Naive B cell (primary cell): ENCODE measurements around the gene ALKBH8. TPM values are rescaled to one million over a fixed set of nuclear protein-coding genes. Genes with fewer than 3 reads are reported as not detected.
A peak's percentile ranks its signal among the peaks of the same experiment; 100 is the strongest.

Experiments
- ATAC-seq, 2 donors: fragments of 150-1000 bp; cut with Tn5 transposase; 2 replicates each; pipeline ENCODE4 v1.10.0; 2021; ENCODE audit warnings: low read depth in 2 of 2, mild to moderate bottlenecking in 2 of 2, moderate library complexity in 2 of 2
- DNase-seq: peaks from one replicate; pipeline ENCODE4 v3.0.0; 2022
- H3K27ac Mint-ChIP-seq, 6 donors: one replicate each; pipeline ENCODE4 v1.8.0; 2020 to 2022; ENCODE audit warnings: mild to moderate bottlenecking in 6 of 6, mixed read lengths in 6 of 6, moderate library complexity in 5 of 6, inconsistent platforms in 2 of 6
- H3K27me3 Mint-ChIP-seq, 3 donors: one replicate each; pipeline ENCODE4 v1.8.0; 2021 to 2022; ENCODE audit warnings: mixed read lengths in 3 of 3, mild to moderate bottlenecking in 1 of 3
- H3K36me3 Mint-ChIP-seq, 2 donors: one replicate each; pipeline ENCODE4 v1.8.0; 2020 to 2022; ENCODE audit warnings: mixed read lengths in 2 of 2, inconsistent platforms in 1 of 2, mild to moderate bottlenecking in 1 of 2
- H3K4me1 Mint-ChIP-seq, 3 donors: one replicate each; pipeline ENCODE4 v1.8.0; 2020 to 2022; ENCODE audit warnings: mixed read lengths in 3 of 3, inconsistent platforms in 1 of 3, mild to moderate bottlenecking in 1 of 3, moderate library complexity in 1 of 3
- H3K4me3 Mint-ChIP-seq, 8 donors: one replicate each; pipeline ENCODE4 v1.8.0; 2020 to 2022; ENCODE audit warnings: mild to moderate bottlenecking in 8 of 8, mixed read lengths in 8 of 8, moderate library complexity in 8 of 8, inconsistent platforms in 2 of 8
- H3K9me3 Mint-ChIP-seq, 7 donors: one replicate each; pipeline ENCODE4 v1.8.0; 2020 to 2022; ENCODE audit warnings: mixed read lengths in 7 of 7, mild to moderate bottlenecking in 5 of 7, inconsistent platforms in 2 of 7, moderate library complexity in 1 of 7
- polyA plus RNA-seq, 6 donors: library from polyadenylated mRNA; unstranded; fragments of 300-500 nt; fragmentation: Illumina TruSeq; gene quantifications; one replicate each; pipeline ENCODE4 v1.2.3, GENCODE V29; 2021; ENCODE audit warnings: low read depth in 6 of 6

ALKBH8 gene, protein sequence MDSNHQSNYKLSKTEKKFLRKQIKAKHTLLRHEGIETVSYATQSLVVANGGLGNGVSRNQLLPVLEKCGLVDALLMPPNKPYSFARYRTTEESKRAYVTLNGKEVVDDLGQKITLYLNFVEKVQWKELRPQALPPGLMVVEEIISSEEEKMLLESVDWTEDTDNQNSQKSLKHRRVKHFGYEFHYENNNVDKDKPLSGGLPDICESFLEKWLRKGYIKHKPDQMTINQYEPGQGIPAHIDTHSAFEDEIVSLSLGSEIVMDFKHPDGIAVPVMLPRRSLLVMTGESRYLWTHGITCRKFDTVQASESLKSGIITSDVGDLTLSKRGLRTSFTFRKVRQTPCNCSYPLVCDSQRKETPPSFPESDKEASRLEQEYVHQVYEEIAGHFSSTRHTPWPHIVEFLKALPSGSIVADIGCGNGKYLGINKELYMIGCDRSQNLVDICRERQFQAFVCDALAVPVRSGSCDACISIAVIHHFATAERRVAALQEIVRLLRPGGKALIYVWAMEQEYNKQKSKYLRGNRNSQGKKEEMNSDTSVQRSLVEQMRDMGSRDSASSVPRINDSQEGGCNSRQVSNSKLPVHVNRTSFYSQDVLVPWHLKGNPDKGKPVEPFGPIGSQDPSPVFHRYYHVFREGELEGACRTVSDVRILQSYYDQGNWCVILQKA
- 10 to 100 TPM in 2 of 6 donors, 1 to 10 TPM in 4; 3.8 to 13.0 (median 8.7) TPM for polyA plus RNA-seq

DNA sequence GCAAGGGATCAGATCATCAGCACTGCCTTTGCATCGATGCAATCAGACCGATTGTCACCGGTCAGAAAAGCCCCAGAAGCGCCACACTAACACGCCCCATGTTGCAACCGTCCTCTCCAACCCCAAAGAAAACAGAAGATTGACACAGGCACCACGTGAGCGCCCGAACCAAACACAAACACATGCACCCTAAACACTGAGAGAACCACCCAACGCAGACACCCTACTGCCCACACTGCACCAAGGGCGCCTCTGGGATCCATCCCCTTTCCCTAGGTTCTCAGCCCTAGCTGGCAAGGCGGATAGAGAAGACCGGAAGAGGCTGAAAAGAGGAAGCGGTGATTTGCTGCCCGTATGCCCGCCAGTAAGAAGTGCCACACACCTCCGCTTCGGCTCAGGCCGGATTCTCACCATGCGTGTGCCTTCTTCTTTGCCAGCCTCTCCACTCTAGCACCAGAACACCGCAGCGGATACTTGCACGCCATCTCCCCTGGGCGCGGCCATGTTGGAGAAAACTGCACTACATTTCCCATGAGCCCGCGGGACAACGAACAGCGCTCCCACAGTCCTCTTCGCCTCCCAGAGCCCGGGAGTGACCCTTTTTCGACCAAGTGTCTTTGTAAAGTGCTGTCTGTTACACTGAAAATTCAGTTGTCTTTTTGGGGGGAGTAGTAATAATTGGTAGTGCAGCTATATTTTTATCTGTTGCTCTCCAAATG, at the start of gene ALKBH8:
Gene ALKBH8, minus strand, starts transcription at position 517 of the 719 bp plus-strand sequence. CDS start 4,842 bp downstream, outside the sequence.
- DNase-seq (peak; percentile 76), ATAC-seq (peak; percentile 81 to 85)
- peak within 1 kb of the TSS; percentile 84 to 97 (median 94) for H3K27ac Mint-ChIP-seq
- H3K4me1 Mint-ChIP-seq, result peaks cover 39 to 57% (median 43%) of the 10 kb centered on the region in 3 donors
- H3K27me3 Mint-ChIP-seq, result no peaks in the 10 kb centered on the region
- peak within 1 kb of the TSS; percentile 91 to 96 (median 93) for H3K4me3 Mint-ChIP-seq
- no peaks in the 10 kb centered on the region for H3K36me3 Mint-ChIP-seq
- no peaks in the 10 kb centered on the region for H3K9me3 Mint-ChIP-seq

DNA sequence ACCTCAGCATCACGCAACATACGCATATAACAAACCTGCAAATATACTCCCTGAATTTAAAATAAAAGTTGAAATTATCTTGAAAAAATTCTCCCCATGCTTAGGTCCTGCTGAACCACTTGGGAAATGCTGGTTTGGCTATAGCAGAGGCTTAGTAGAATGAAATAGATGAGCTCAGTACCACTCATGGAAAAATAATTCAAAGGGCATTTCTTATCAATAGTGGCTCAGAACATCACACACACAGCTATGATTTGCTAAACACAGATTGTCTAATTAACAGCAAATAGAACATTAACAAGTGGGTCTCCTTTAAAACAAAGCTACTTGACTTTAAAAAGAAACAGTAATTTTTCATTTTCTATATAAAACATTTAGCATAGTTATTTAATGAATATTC, 46.9 kb upstream of the ALKBH8 start:
- Mint-ChIP-seq H3K27me3 (peaks cover 14 to 35% (median 20%) of the 10 kb centered on the region in 3 donors), H3K9me3 (no peaks in the 10 kb centered on the region), H3K36me3 (no peaks in the 10 kb centered on the region), H3K4me1 (no peaks in the 10 kb centered on the region), H3K27ac (no peak overlapping the region), H3K4me3 (no peak overlapping the region)
- no peak for ATAC-seq
- DNase-seq, result no peak

DNA sequence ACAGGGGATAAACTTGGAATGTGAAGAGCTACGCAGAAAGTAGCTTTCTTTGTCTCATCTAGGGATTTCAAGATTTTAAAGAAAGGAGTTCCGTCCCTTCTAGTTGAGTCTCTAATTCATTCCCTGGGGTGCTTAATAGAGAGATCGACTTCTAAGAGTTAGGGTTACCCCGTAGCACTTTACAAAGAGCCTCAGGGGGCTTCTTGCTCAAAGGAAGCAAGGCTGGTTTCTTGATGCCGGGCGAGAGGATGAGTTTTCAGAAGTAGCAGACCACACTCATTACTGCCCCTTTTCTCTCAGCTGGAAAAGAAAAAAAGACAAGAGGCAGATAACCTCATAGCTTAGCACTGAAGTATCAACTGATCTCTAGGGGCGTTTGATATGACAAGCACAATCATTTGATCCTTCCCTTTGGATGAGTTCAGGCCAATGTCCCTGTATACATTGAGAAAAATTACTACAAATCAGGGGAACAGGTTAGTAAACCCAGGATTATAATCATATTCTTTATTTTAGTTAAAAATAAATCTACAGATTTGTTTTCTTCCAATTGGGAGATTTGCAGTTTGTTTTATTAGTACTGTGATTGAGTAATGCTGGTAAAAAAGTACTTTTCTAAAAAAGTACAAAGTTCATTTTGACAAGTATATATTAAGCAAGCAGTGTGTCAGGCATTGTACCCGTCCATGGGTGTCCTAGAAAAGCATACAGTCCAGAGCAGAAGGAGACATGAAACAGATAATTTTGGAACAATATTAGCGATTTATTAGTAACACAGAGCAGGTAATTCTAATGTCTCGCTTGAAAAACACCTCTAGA, 44.1 kb upstream of the ALKBH8 start:
- H3K36me3 Mint-ChIP-seq, result no peaks in the 10 kb centered on the region
- no peaks in the 10 kb centered on the region for H3K9me3 Mint-ChIP-seq
- no peaks in the 10 kb centered on the region for H3K4me1 Mint-ChIP-seq
- ATAC-seq (no peak), DNase-seq (no peak)
- no peak overlapping the region for H3K4me3 Mint-ChIP-seq
- no peak overlapping the region for H3K27ac Mint-ChIP-seq
- peaks cover 17 to 39% (median 22%) of the 10 kb centered on the region in 3 donors for H3K27me3 Mint-ChIP-seq

DNA sequence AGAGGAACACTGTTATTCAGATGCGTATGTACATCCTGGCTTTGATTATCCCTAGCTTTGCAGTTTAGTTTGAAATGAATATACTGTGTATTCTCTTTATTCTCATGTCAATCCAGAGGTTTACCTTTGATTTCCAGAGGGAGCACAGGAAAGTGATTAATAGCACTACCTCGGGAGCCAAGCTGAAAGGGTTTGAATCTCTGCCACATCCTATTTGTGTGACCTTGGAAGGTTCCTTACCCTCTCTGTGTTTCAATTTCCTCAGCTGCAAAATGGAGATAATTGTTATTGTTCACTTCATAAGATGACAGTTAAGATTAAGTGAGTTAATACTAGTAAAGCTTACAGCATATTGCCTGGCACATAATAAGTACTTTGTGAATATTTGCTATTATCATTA, 43.3 kb upstream of the ALKBH8 start:
- Mint-ChIP-seq H3K27me3 (peaks cover 22 to 44% (median 23%) of the 10 kb centered on the region in 3 donors), H3K36me3 (no peaks in the 10 kb centered on the region), H3K9me3 (no peaks in the 10 kb centered on the region), H3K4me1 (no peaks in the 10 kb centered on the region), H3K27ac (no peak overlapping the region), H3K4me3 (no peak overlapping the region)
- no peak for ATAC-seq
- no peak for DNase-seq

DNA sequence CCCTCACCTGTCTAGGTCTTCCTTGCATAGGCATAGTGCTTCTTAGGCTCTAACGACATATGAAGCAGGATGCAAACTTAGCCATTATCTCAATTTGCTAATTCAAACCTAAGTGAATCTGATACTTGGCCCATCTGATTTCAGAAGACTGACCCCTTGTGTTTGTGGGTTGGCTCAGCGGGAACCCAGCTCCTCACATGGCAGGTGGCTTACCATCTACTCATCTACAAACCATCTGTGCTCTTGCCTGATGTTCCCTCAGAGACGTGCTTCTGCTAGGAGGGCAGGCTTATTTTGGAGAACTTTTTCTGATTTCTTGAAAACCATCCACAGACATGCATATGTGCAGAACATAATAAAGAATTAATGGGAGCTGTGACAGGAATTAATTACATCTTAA, 40.6 kb upstream of the ALKBH8 start:
- no peaks in the 10 kb centered on the region for H3K36me3 Mint-ChIP-seq
- H3K9me3 Mint-ChIP-seq, result no peaks in the 10 kb centered on the region
- no peak for ATAC-seq
- no peak for DNase-seq
- no peak overlapping the region for H3K4me3 Mint-ChIP-seq
- H3K4me1 Mint-ChIP-seq, result no peaks in the 10 kb centered on the region
- H3K27ac Mint-ChIP-seq, result no peak overlapping the region
- peaks cover 33 to 64% (median 42%) of the 10 kb centered on the region in 3 donors for H3K27me3 Mint-ChIP-seq

DNA sequence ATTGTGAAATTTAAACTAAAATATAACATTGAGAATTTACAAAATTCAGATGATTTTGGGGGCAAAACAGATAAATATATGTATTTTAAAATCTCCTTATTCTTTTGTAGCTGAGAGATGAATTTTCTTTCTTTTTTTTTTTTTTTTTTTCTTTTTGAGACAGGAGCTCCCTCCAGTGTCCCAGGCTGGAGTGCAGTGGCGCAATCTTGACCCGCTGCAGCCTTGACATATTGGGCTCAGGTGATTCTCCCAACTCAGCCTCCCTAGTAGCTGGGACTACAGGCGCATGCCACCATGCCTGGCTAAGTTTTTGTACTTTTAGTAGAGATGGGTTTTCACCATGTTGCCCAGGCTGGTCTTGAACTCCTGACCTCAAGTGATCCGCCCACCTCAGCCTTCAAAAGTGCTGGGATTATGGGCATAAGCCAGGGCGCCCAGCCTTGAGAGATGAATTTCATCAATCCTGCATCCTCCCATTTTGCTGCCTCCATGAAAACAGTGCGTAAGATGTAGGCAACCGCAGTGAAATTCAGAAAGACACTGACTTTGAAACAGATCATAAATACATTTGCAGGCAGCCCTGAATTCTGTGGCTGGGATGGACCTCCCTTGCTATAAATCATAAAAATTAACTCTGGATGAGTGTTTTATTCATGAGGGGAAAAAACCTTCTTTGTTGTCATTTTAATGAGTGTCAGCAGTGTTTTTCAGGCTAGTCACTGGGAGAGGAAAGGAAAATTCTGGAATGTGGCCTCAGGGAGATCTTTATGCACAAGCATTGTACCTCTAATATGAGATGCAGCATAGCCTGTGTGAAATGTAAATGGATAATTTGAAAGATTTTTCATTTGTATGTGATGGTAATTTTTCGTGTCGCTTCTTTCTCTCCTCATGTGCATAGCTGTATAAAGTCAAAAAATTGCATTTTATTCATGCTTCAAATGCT, 39.8 kb upstream of the ALKBH8 start:
- peaks cover 34 to 59% (median 42%) of the 10 kb centered on the region in 3 donors for H3K27me3 Mint-ChIP-seq

DNA sequence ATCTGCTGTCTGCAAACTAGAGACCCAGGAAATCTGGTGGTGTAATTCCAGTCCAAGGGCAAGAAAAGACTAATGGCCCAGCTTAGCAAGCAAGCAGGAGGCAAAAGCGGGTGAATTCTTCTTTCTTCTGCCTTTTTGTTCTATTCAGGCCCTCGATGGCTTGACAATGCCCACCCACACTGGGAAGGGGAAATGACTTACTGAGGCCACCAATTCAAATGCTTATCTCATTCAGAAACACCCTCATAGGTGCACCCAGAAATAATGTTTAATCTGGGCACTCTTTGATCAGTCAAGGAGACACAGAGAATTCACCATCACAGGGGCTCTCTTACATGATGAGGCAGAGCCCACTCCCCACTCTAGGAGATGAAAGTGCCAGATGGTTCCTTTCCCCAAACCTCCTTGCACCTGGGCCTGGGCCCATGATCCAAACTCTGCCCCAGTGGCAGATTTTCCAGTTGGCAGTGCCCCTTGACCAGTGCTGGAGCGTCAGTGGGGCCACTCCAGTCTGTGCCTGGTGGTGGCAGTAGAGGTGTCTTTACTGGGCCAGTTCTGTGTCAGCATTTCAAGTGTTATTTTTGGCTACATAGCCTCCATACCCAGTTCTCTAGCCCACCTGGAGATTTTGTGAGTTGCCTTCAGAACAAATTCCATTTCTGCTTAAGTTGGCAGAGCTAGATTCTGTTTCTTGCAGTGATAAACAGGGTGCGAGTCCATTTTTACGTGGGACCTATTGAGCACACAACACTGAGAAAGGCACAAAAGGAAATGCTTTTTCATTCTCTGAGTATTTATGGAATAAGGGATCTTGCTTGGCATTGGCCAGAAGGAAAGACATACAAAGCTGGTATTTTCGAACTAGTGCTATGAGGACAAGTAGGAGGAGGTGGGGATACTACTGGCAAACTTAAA, 32.9 kb upstream of the ALKBH8 start:
- no peak for DNase-seq
- H3K9me3 Mint-ChIP-seq, result no peaks in the 10 kb centered on the region
- no peak overlapping the region for H3K27ac Mint-ChIP-seq
- ATAC-seq, result peak in 1 of 2 donors; percentile 40
- H3K36me3 Mint-ChIP-seq, result no peaks in the 10 kb centered on the region
- no peak overlapping the region for H3K4me3 Mint-ChIP-seq
- peaks cover 0 to 5% (median 0%) of the 10 kb centered on the region in 3 donors for H3K4me1 Mint-ChIP-seq
- H3K27me3 Mint-ChIP-seq, result peaks cover 48 to 58% (median 54%) of the 10 kb centered on the region in 3 donors

More for the DNA sequence above, 39.8 kb upstream of the ALKBH8 start:
- Mint-ChIP-seq H3K4me3 (no peak overlapping the region), H3K36me3 (no peaks in the 10 kb centered on the region), H3K4me1 (no peaks in the 10 kb centered on the region), H3K9me3 (no peaks in the 10 kb centered on the region), H3K27ac (no peak overlapping the region)
- ATAC-seq, result no peak
- no peak for DNase-seq

DNA sequence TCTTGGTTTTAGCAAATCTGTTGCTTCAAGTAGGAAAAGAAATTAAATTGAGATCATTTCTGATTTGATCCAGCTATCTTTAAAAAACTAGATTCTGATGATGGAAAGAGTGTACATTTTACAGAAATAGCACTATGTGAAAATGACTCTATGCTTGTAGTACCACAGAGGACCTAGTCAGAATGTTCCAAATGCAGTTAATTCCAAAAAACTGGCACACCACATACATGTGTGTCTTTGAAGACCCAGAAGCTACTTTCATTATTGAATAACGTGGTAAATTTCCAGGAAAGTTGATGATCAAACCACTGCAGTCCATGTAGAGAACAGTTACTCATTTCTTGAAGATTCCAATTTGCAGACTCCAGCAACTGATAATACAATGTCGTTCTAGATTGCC, 29.2 kb upstream of the ALKBH8 start:
- no peak for DNase-seq
- Mint-ChIP-seq H3K36me3 (no peaks in the 10 kb centered on the region), H3K27me3 (peaks cover 61 to 73% (median 68%) of the 10 kb centered on the region in 3 donors), H3K27ac (no peak overlapping the region), H3K9me3 (no peaks in the 10 kb centered on the region), H3K4me3 (no peak overlapping the region), H3K4me1 (peaks cover 19 to 32% (median 27%) of the 10 kb centered on the region in 3 donors)
- ATAC-seq, result no peak

DNA sequence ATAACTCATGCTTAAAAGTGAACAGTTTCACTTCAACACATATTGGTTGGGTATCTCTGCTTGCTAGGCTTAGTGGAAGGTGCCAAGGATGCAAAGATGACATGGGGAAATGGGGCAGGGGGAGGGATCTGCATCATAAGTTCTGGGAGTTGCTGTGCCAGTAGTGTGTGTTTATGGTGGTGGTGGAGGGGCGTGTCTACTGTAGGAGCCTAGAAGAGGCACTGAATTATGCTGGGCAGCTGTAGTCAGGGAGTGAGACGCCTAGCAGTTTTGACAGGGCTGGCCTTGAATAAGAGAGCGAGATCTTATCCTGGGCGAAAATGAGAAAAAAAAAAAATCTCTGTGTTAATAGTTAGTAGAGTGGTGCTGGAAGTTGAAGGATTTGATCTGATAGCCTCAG, 28.4 kb upstream of the ALKBH8 start:
- H3K9me3 Mint-ChIP-seq, result peaks cover 0 to 3% (median 0%) of the 10 kb centered on the region in 7 donors
- ATAC-seq, result no peak

DNA sequence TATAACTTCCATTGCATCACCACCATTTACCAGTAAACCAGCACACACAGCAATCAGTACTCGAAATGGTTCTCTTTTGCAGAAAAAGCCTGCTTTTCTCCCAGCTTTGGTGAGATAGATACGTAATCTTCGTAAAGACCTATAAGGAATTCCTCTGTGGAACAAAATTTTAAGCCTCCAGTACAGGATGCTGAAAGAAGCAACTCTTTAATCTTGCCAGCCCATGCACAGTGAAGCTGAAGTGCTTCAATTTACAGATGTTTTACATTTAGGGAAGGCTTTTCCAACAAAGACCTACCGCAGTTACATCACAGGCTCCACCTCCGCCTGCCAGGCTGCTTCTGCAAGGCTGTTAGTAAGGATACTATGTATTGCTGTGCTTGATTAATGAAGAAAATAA, 27.3 kb upstream of the ALKBH8 start:
- H3K27me3 Mint-ChIP-seq, result peaks cover 69 to 78% (median 72%) of the 10 kb centered on the region in 3 donors
- H3K27ac Mint-ChIP-seq, result peak overlapping the region in 1 of 6 donors; percentile 23
- no peak for DNase-seq

More for the DNA sequence above, 28.4 kb upstream of the ALKBH8 start:
- Mint-ChIP-seq H3K27ac (no peak overlapping the region), H3K4me3 (no peak overlapping the region), H3K36me3 (no peaks in the 10 kb centered on the region), H3K27me3 (peaks cover 67 to 78% (median 74%) of the 10 kb centered on the region in 3 donors), H3K4me1 (peaks cover 19 to 35% (median 29%) of the 10 kb centered on the region in 3 donors)
- no peak for DNase-seq

DNA sequence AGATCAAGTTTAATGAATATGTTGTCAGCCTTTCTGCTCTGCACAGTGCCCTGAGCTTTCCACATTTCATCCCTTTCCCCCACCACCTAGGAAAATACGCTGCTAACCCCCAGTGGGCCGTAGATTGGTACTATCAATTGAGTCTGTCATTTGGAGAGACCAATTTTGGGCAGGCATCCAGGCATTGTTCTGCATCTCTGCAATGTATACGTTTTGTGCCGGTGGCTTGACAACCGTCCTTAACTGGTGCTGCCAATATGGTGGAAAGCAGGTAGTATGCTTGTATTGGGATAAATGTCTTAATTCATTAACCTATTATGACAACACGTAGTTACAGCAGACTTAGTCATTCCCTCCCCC, 26.7 kb upstream of the ALKBH8 start:
- no peak for DNase-seq

More for the DNA sequence above, 27.3 kb upstream of the ALKBH8 start:
- H3K4me1 Mint-ChIP-seq, result peaks cover 19 to 35% (median 29%) of the 10 kb centered on the region in 3 donors
- no peaks in the 10 kb centered on the region for H3K36me3 Mint-ChIP-seq
- ATAC-seq, result no peak
- H3K4me3 Mint-ChIP-seq, result peak overlapping the region in 6 of 8 donors; percentile 72 to 89 (median 82)
- peaks cover 0 to 7% (median 2%) of the 10 kb centered on the region in 7 donors for H3K9me3 Mint-ChIP-seq

More for the DNA sequence above, 26.7 kb upstream of the ALKBH8 start:
- Mint-ChIP-seq H3K4me3 (peak overlapping the region; percentile 76 to 94 (median 88)), H3K4me1 (peaks cover 19 to 35% (median 29%) of the 10 kb centered on the region in 3 donors), H3K36me3 (no peaks in the 10 kb centered on the region), H3K27ac (no peak overlapping the region), H3K9me3 (peaks cover 0 to 7% (median 2%) of the 10 kb centered on the region in 7 donors), H3K27me3 (peaks cover 71 to 78% (median 72%) of the 10 kb centered on the region in 3 donors)
- no peak for ATAC-seq
